Panc1 (cell line): Measurements from ENCODE around the gene C6orf62. TPM values are rescaled to one million over a fixed set of nuclear protein-coding genes. Genes with fewer than 3 reads are reported as not detected.
"Not testable (repeated sequence)": the region's sequence is repeated elsewhere in the genome, so short reads cannot be mapped to it uniquely, and the experiment has no call there.

Experiments
- ATAC-seq: fragments of 200-7000 bp; cut with Tn5 transposase; 2 replicates; pipeline ENCODE4 v1.9.1; 2020; ENCODE audit warnings: mild to moderate bottlenecking, moderate library complexity
- BruUV-seq: library from RNA; stranded (reverse); fragments of 400-500 nt; replicated peaks from 2 replicates; lab custom pipeline; 2021; lab: Mats Ljungman, UMichigan
- CTCF ChIA-PET: fragments of 300-600 bp; sonication (Branson Sonifier 250); formaldehyde crosslinking; loops from one replicate; lab custom pipeline; 2022; ENCODE audit warnings: antibody characterized with exemption; lab: Charles Lee
- POLR2A ChIA-PET: fragments of 300-600 bp; sonication (Branson Sonifier 250); formaldehyde crosslinking; loops from one replicate; lab custom pipeline; 2022; ENCODE audit warnings: antibody characterized with exemption; lab: Charles Lee
- DNase-seq: peaks from one replicate; pipeline ENCODE4 v3.0.0-alpha.2; 2010; ENCODE audit warnings: low read depth, low spot score
- H3K27ac ChIP-seq: 2 replicates; pipeline ENCODE4 v1.5.1; 2011; ENCODE audit warnings: mild to moderate bottlenecking, low read length, inconsistent platforms
- H3K27me3 ChIP-seq: fragments of 200-500 bp; sonication (Bioruptor generic); 2 replicates; pipeline ENCODE4 v1.6.0; 2014; ENCODE audit warnings: low read length, inconsistent platforms; ENCODE audit not compliant: control insufficient read depth, insufficient read depth
- H3K36me3 ChIP-seq: fragments of 200-500 bp; sonication (Bioruptor generic); 2 replicates; pipeline ENCODE4 v1.5.1; 2014; ENCODE audit warnings: inconsistent platforms, mild to moderate bottlenecking, low read length, moderate library complexity; ENCODE audit not compliant: control insufficient read depth, insufficient read depth
- H3K4me1 ChIP-seq: 2 replicates; pipeline ENCODE4 v1.5.1; 2011; ENCODE audit warnings: inconsistent platforms, mild to moderate bottlenecking, low read length, moderate library complexity; ENCODE audit not compliant: control insufficient read depth, insufficient read depth
- H3K4me3 ChIP-seq, 2 experiments: 2 replicates each; pipeline ENCODE4 v1.5.1; 2011 to 2012; ENCODE audit warnings: low read depth in 2 of 2, low read length in 2 of 2, mild to moderate bottlenecking in 2 of 2, inconsistent platforms in 1 of 2, moderate library complexity in 1 of 2
- H3K9me3 ChIP-seq: fragments of 200-500 bp; sonication (Bioruptor generic); 2 replicates; pipeline ENCODE4 v1.5.1; 2014; ENCODE audit warnings: low read depth, mild to moderate bottlenecking, inconsistent platforms, low read length, moderate library complexity; ENCODE audit not compliant: control insufficient read depth, insufficient read depth
- CTCF ChIP-seq: fragments of 450-650 bp; IDR thresholded peaks from 2 replicates; pipeline ENCODE4 v1.5.1; 2017; ENCODE audit warnings: mild to moderate bottlenecking
- POLR2AphosphoS5 ChIP-seq: IDR thresholded peaks from 2 replicates; pipeline ENCODE4 v1.6.1; 2012; ENCODE audit warnings: mild to moderate bottlenecking, low read depth, low read length, moderate library complexity
- SIN3A ChIP-seq: IDR thresholded peaks from 2 replicates; pipeline ENCODE4 v1.6.1; 2012; ENCODE audit warnings: low read depth, mild to moderate bottlenecking, low read length, moderate library complexity, borderline replicate concordance; ENCODE audit not compliant: insufficient read depth
- TCF7L2 ChIP-seq: IDR thresholded peaks from 2 replicates; pipeline ENCODE4 v1.6.1; 2011; ENCODE audit warnings: mild to moderate bottlenecking, low read depth, low read length, inconsistent platforms
- in situ Hi-C: cut with HindIII; loops from 2 replicates; pipeline ENCODE4 v1.10.0; 2016; ENCODE audit warnings: low sequenced_read_pairs, low pct_unique_long_range_greater_than_20kb
- intact Hi-C: fragments of 100-400 bp; cut with micrococcal nuclease; formaldehyde crosslinking; loops from one replicate; pipeline ENCODE4 v1.10.0; 2022; ENCODE audit not compliant: unreplicated experiment
- total RNA-seq: library from RNA; stranded (reverse); gene quantifications from one replicate; pipeline ENCODE4 v1.2.1, GENCODE V29; 2021; ENCODE audit not compliant: unreplicated experiment
- TF ChIP-seq, protein P1 (sequence below), 2 experiments: IDR thresholded peaks; 2 replicates each; pipeline ENCODE4 v1.6.1; 2011 to 2012; ENCODE audit warnings: low read depth in 2 of 2, control low read depth in 1 of 2, low read length in 1 of 2, mild to moderate bottlenecking in 1 of 2, moderate library complexity in 1 of 2; ENCODE audit not compliant: insufficient read depth in 1 of 2

The C6orf62 gene
- total RNA-seq, 1 experiment from 2014 or later, result 153 TPM

DNA sequence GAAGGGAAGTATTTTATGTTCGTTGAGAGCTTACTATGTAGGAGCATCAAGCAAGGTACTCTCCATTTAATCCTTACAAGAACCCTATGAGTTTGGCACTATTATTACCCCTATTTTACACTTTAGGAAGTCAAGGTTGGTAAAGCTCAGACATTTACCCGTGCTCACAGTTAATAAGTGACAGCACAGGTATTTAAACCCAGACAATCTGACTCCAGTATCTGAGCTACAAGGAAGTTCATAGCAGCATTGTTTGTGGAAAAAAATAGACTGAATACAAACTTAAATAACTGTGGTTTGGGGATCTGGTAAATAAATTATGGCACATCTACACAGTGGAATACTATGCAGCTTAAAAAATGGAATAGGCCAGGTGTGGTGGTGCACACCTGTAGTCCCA lies 34.6 kb upstream of the C6orf62 start:
- CTCF ChIA-PET, result interaction anchor here (0.6 kb wide), 1 partner anchor 321 kb away, joined by 4 read pairs; no protein-coding TSS in a partner anchor
- no peaks in the 10 kb centered on the region for H3K27me3 ChIP-seq
- H3K9me3 ChIP-seq, result no peaks in the 10 kb centered on the region
- in situ Hi-C loops, result no loop called here
- intact Hi-C loops, result no loop called here
- BruUV-seq, result no TSS peak
- no peak for DNase-seq
- H3K4me3 ChIP-seq, result no peak overlapping the region
- no peak overlapping the region for H3K27ac ChIP-seq
- no peaks in the 10 kb centered on the region for H3K36me3 ChIP-seq
- TF ChIP-seq POLR2AphosphoS5, result no peak
- POLR2A ChIA-PET, result no interaction called here
- no peaks in the 10 kb centered on the region for H3K4me1 ChIP-seq
- no peak for ATAC-seq

GRCh38 chr6:24752917-24753492 lies 34.1 kb upstream of the C6orf62 start:
- intact Hi-C loops (no loop called here), in situ Hi-C loops (no loop called here)
- no TSS peak for BruUV-seq
- no peaks in the 10 kb centered on the region for H3K9me3 ChIP-seq
- no peaks in the 10 kb centered on the region for H3K27me3 ChIP-seq
- no peak for DNase-seq
- TF ChIP-seq TCF7L2, result no peak
- no peak for TF ChIP-seq CTCF
- TF ChIP-seq, protein P1, sequence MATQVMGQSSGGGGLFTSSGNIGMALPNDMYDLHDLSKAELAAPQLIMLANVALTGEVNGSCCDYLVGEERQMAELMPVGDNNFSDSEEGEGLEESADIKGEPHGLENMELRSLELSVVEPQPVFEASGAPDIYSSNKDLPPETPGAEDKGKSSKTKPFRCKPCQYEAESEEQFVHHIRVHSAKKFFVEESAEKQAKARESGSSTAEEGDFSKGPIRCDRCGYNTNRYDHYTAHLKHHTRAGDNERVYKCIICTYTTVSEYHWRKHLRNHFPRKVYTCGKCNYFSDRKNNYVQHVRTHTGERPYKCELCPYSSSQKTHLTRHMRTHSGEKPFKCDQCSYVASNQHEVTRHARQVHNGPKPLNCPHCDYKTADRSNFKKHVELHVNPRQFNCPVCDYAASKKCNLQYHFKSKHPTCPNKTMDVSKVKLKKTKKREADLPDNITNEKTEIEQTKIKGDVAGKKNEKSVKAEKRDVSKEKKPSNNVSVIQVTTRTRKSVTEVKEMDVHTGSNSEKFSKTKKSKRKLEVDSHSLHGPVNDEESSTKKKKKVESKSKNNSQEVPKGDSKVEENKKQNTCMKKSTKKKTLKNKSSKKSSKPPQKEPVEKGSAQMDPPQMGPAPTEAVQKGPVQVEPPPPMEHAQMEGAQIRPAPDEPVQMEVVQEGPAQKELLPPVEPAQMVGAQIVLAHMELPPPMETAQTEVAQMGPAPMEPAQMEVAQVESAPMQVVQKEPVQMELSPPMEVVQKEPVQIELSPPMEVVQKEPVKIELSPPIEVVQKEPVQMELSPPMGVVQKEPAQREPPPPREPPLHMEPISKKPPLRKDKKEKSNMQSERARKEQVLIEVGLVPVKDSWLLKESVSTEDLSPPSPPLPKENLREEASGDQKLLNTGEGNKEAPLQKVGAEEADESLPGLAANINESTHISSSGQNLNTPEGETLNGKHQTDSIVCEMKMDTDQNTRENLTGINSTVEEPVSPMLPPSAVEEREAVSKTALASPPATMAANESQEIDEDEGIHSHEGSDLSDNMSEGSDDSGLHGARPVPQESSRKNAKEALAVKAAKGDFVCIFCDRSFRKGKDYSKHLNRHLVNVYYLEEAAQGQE (IDR thresholded peaks at IDR 0.05; ENCODE audit: insufficient read depth in 1 of 2, low read depth in 2 of 2, low read length in 1 of 2), result no peak
- no peak for TF ChIP-seq SIN3A
- POLR2A ChIA-PET, result no interaction called here
- H3K36me3 ChIP-seq, result no peaks in the 10 kb centered on the region
- CTCF ChIA-PET, result no interaction called here
- H3K27ac ChIP-seq, result no peak overlapping the region
- no peak for ATAC-seq
- H3K4me3 ChIP-seq, result no peak overlapping the region
- no peaks in the 10 kb centered on the region for H3K4me1 ChIP-seq

DNA sequence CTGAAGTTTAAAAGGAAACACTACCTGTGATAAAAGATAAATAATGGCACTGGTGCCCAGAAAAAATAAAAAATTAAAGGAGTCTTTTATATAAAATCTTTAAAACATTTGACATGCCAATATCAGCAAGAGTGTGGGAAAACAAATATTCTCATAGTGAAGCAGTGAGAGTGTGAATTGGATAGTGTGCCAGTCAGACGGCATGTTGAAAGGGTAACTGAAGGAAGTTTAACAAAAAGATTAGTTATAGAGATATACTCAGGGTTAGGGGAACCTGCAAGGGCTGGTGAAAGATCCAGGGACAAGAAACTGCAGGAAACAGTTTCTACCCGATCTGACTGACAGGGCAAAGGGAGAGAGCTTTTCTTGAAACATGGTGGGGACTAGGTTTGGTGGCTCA lies 33.5 kb upstream of the C6orf62 start:
- no peak overlapping the region for H3K4me3 ChIP-seq
- no peak for DNase-seq
- ATAC-seq, result no peak
- H3K27me3 ChIP-seq, result no peaks in the 10 kb centered on the region
- no peaks in the 10 kb centered on the region for H3K36me3 ChIP-seq
- intact Hi-C loops (no loop called here), in situ Hi-C loops (no loop called here)
- H3K9me3 ChIP-seq, result no peaks in the 10 kb centered on the region
- H3K27ac ChIP-seq, result no peak overlapping the region
- no peak for TF ChIP-seq TCF7L2
- no peak for TF ChIP-seq CTCF
- TF ChIP-seq SIN3A, result no peak
- TF ChIP-seq POLR2AphosphoS5, result no peak
- ChIA-PET CTCF (no interaction called here), POLR2A (no interaction called here)
- H3K4me1 ChIP-seq, result no peaks in the 10 kb centered on the region
- no TSS peak for BruUV-seq

DNA sequence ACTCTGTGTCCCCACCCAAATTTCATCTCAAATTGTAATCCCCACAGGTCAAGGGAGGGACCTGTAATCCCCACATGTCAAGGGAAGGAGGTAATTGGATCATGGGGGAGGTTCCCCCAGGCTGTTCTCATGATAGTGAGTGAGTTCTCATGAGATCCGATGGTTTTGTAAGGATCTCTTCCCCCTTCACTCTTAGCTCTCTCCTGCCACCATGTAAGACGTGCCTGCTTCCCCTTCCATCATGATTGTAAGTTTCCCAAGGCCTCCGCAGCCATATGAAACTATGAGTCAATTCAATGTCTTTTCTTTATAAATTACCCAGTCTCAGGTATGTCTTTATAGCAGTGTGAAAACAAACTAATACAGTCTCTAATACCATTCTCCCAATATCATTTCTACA lies 31.9 kb upstream of the C6orf62 start:
- POLR2A ChIA-PET, ATAC-seq, H3K27ac ChIP-seq, in situ Hi-C loops, H3K9me3 ChIP-seq, DNase-seq, intact Hi-C loops, BruUV-seq, H3K36me3 ChIP-seq, H3K4me3 ChIP-seq, H3K27me3 ChIP-seq, CTCF ChIA-PET, H3K4me1 ChIP-seq: not testable (repeated sequence)
